Kidney (tissue), 14 donors: Measurements from ENCODE around the gene BUD31. TPM values are rescaled to one million over a fixed set of nuclear protein-coding genes. Genes with fewer than 3 reads are reported as not detected.

Experiments used
- DNase-seq, 5 donors: peaks; one replicate each; pipeline ENCODE4 v3.0.0-alpha.2; 2013 to 2020
- FAIRE-seq: peaks from 2 replicates; lab custom pipeline; 2012; peaks lifted over from hg19 to GRCh38; lab: Jason Lieb, UNC
- H3K27ac ChIP-seq, 2 donors: one replicate each; pipeline ENCODE4 v1.7.0; 2013; ENCODE audit warnings: low read depth in 2 of 2, low read length in 2 of 2, inconsistent platforms in 1 of 2
- H3K27me3 ChIP-seq: one replicate; pipeline ENCODE4 v1.7.1; 2013; ENCODE audit warnings: low read length, inconsistent platforms; ENCODE audit not compliant: control insufficient read depth, insufficient read depth
- H3K36me3 ChIP-seq, 3 donors: one replicate each; pipeline versions ENCODE4 v1.7.0 to v1.7.1; 2013; ENCODE audit warnings: low read length in 3 of 3, control low read depth in 1 of 3, inconsistent platforms in 1 of 3; ENCODE audit not compliant: insufficient read depth in 3 of 3, control insufficient read depth in 2 of 3
- H3K4me1 ChIP-seq, 3 donors: one replicate each; pipeline versions ENCODE4 v1.7.0 to v1.7.1; 2013; ENCODE audit warnings: low read length in 3 of 3, inconsistent platforms in 1 of 3, low read depth in 1 of 3; ENCODE audit not compliant: control insufficient read depth in 2 of 3, insufficient read depth in 2 of 3
- H3K4me3 ChIP-seq, 3 donors: one replicate each; pipeline versions ENCODE4 v1.7.0 to v1.8.1; 2013; ENCODE audit warnings: low read length in 3 of 3, control low read depth in 1 of 3, inconsistent platforms in 1 of 3
- H3K9ac ChIP-seq, 3 donors: one replicate each; pipeline versions ENCODE4 v1.7.0 to v1.7.1; 2013; ENCODE audit warnings: low read length in 3 of 3, control low read depth in 1 of 3, inconsistent platforms in 1 of 3
- H3K9me3 ChIP-seq, 3 donors: one replicate each; pipeline versions ENCODE4 v1.7.0 to v1.7.1; 2013; ENCODE audit warnings: low read length in 3 of 3, control low read depth in 1 of 3, inconsistent platforms in 1 of 3; ENCODE audit not compliant: control insufficient read depth in 2 of 3, insufficient read depth in 1 of 3
- intact Hi-C: fragments of 100-400 bp; cut with DNase I; formaldehyde crosslinking; loops from one replicate; pipeline ENCODE4 v1.11.1; 2022
- polyA plus RNA-seq: library from polyadenylated mRNA; stranded (reverse); fragments of 350-450 nt; fragmentation: Illumina TruSeq; extraction: RNeasy Lipid Tissue Mini Kit (QIAGEN cat#74804); gene quantifications from one replicate; pipeline ENCODE4 v1.2.3, GENCODE V29; 2014; ENCODE audit warnings: low read depth, low replicate concordance; ENCODE audit not compliant: insufficient read depth
- total RNA-seq: library from RNA; stranded (reverse); fragmentation: NEBNext Ultra II Directional; extraction: Animal tissue kit (Norgen Biotek cat#: 25700); gene quantifications from one replicate; pipeline ENCODE4 v1.2.1, GENCODE V29; 2021
- TF ChIP-seq, protein P1 (sequence below): IDR thresholded peaks from 3 replicates; pipeline ENCODE4 v1.5.1; 2012; ENCODE audit warnings: mild to moderate bottlenecking, moderate library complexity, borderline replicate concordance; ENCODE audit not compliant: insufficient read depth; ENCODE audit errors: extremely low read depth
- donor health status: control.
- donor health status: control.
- donor health status: control.
- donor health status: control.
- donor health status: control.
- donor health status: DM: yes; HTN: yes; CAD: no.
- donor health status: Normal renal cell carcinoma (clear cell type).

The BUD31 gene
- total and polyA plus RNA-seq, 2 donors from 2014 or later, result 79.0 to 141 TPM

DNA sequence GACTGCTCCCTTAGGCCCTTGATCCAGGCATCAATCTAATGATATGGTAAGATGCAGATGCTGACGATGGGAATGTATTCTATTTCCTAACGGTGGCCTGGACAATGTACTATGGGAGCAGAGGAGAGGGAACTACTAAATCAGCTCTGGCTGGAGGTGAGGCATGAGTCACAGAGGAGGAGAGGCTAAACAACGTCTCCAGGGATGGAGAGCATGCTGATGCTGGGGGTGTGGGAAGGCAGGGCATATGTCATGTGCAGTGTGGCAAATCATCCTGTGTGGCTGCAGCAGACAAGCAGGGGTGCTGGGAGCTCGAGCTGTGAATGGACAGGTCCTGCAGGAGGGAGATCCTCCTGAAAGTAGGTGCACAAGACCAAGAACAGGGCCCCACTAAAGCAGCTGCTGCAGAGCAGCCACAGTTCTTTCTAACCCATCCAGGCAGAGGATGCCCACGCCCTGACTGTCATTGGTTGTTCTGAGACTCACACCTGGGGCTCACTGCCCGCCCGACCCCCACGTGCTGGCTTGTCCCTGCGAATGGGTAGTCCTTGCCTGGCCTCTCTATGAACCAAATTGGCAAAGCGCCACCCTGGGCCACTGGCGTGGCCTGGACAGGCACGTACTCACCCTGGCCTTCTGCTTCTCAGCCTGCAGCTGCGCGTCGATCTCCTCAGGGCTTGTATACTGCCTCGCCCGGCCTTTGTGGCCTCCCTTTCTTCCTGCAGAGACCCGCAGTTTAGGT, 4.4 kb upstream of the BUD31 start:
- FAIRE-seq (no peak), DNase-seq (no peak)
- Histone ChIP-seq H3K4me3 (no peak overlapping the region), H3K27me3 (no peaks in the 10 kb centered on the region), H3K9me3 (no peaks in the 10 kb centered on the region), H3K36me3 (peaks cover 5 to 33% (median 27%) of the 10 kb centered on the region in 3 donors), H3K9ac (no peak overlapping the region), H3K27ac (no peak overlapping the region), H3K4me1 (peaks cover 0 to 23% (median 8%) of the 10 kb centered on the region in 3 donors)
- TF ChIP-seq, protein P1, sequence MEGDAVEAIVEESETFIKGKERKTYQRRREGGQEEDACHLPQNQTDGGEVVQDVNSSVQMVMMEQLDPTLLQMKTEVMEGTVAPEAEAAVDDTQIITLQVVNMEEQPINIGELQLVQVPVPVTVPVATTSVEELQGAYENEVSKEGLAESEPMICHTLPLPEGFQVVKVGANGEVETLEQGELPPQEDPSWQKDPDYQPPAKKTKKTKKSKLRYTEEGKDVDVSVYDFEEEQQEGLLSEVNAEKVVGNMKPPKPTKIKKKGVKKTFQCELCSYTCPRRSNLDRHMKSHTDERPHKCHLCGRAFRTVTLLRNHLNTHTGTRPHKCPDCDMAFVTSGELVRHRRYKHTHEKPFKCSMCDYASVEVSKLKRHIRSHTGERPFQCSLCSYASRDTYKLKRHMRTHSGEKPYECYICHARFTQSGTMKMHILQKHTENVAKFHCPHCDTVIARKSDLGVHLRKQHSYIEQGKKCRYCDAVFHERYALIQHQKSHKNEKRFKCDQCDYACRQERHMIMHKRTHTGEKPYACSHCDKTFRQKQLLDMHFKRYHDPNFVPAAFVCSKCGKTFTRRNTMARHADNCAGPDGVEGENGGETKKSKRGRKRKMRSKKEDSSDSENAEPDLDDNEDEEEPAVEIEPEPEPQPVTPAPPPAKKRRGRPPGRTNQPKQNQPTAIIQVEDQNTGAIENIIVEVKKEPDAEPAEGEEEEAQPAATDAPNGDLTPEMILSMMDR, result no peak
- intact Hi-C loops, result no loop called here

DNA sequence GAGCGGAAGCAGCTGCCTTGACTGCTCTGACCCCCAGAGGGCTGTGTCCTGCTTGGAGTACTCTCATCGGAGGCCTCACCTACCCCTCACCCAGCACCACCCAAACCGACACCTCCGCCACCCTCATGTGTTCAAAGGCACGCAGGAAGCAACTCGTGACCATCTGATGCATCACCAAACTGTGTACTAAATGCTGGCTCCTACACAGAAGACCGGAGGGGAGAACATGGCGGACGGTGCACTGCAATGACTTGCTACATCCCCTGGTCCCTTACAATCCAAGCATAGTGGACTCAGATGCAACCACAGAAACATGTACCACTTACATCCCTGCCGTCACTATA, 3.8 kb upstream of the BUD31 start:
- DNase-seq (no peak), FAIRE-seq (no peak)
- H3K27me3 ChIP-seq, result no peaks in the 10 kb centered on the region
- H3K4me1 ChIP-seq, result peaks cover 0 to 24% (median 8%) of the 10 kb centered on the region in 3 donors
- H3K9me3 ChIP-seq, result no peaks in the 10 kb centered on the region
- H3K27ac ChIP-seq, result no peak overlapping the region
- intact Hi-C loops, result no loop called here
- no peak overlapping the region for H3K9ac ChIP-seq
- TF ChIP-seq, protein P1, result no peak
- no peak overlapping the region for H3K4me3 ChIP-seq
- H3K36me3 ChIP-seq, result peaks cover 5 to 27% (median 22%) of the 10 kb centered on the region in 3 donors

DNA sequence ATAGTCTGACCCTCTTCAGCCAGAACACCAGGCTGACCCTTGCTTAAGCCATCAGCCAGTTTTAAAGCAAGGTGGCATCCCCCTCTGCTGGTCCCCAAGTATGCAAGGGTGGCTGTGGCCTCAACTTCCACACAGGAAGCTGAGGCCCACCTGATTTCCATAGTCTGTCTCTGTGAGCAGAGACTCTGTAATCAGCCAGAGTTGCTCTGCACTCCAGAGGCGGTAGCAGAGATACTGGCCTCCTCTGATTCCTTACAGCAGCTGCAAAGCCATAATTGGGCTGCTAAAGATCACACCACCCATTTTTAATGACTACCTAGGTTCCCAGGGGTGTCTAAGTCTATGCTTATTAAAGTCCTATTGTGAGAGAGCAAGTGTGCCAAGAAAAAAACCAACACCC, 2.2 kb upstream of the BUD31 start:
- H3K27ac ChIP-seq, result no peak overlapping the region
- FAIRE-seq, result no peak
- H3K9ac ChIP-seq, result no peak overlapping the region

More for the DNA sequence above, 2.2 kb upstream of the BUD31 start:
- Histone ChIP-seq H3K4me1 (peaks cover 0 to 28% (median 8%) of the 10 kb centered on the region in 3 donors), H3K27me3 (no peaks in the 10 kb centered on the region), H3K4me3 (no peak overlapping the region), H3K9me3 (no peaks in the 10 kb centered on the region), H3K36me3 (peaks cover 11 to 23% (median 21%) of the 10 kb centered on the region in 3 donors)
- TF ChIP-seq, protein P1, result no peak
- no peak for DNase-seq
- intact Hi-C loops, result no loop called here
